Measurements from ENCODE around the gene APCDD1. TPM values are rescaled to one million over a fixed set of nuclear protein-coding genes. Genes with fewer than 3 reads are reported as not detected.

The APCDD1 gene
- total and polyA plus RNA-seq, 2 donors (not counting 1 experiment from before 2014, with no cell fraction given): 15.3 to 17.3 TPM

DNA sequence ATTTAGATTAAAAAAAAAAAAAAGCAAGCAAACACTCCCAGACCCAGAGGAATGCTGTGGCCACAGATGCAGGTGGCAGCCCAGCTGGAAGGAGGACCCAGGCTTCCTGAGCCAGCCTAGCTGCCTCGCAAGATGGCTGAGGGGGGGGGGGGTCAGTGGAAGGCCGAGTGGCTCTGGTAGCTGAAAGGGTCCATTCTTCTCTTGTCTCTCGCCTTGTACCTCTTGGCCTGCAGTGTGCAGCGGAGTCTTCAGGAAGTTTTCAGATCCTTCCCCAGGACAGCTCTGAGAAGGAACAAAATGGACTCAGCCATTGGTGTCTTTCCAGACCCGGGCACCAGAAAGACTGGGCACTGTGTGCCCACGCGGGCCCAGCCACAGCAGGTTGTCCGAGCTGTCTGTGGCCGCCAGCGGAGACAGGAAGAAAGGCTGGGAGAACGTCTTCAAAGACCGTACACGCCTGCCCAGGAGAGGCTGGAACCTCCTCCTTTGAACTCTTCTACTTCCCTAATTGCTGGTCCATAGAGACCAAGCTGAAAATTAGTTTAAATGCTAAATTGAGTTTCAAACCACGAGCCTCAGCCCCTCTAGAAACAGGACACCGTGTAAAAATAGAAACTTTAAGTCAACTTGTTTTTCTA lies 21.3 kb downstream of the APCDD1 start:
- no peaks in the 10 kb centered on the region for H3K9me3 ChIP-seq (ENCODE audit: control insufficient read depth, insufficient read depth, low read depth, low read length)
- peak overlapping the region; percentile 51 for H3K4me2 ChIP-seq (ENCODE audit: extremely low read depth, insufficient read depth, low read length)
- no peaks in the 10 kb centered on the region for H3K27me3 ChIP-seq (ENCODE audit: control insufficient read depth, insufficient read depth, low read length)
- H3K4me1 ChIP-seq (ENCODE audit: control insufficient read depth, extremely low read depth, insufficient read depth, low read length): no peaks in the 10 kb centered on the region
- no peak overlapping the region for H3K9ac ChIP-seq (ENCODE audit: insufficient read depth, low read length)
- H3K4me3 ChIP-seq (replicated peaks in 1 of 4; ENCODE audit: control extremely low read depth in 1 of 4, insufficient read depth in 1 of 4, low read depth in 3 of 4, low read length in 4 of 4): no peak overlapping the region
- no peaks in the 10 kb centered on the region for H4K20me1 ChIP-seq (ENCODE audit: control insufficient read depth, extremely low read depth, insufficient read depth, low read length)
- H3K27ac ChIP-seq (ENCODE audit: insufficient read depth, low read length): no peak overlapping the region
- no peak for DNase-seq (ENCODE audit: low read depth in 2 of 2)
- no peaks in the 10 kb centered on the region for H3K79me2 ChIP-seq (ENCODE audit: control insufficient read depth, insufficient read depth, low read length)
- no peaks in the 10 kb centered on the region for H3K36me3 ChIP-seq (ENCODE audit: control insufficient read depth, insufficient read depth, low read length)
- no peak for TF ChIP-seq EZH2 (IDR thresholded peaks at IDR 0.05; ENCODE audit: low read length, missing control alignments)
- TF ChIP-seq, protein P1, sequence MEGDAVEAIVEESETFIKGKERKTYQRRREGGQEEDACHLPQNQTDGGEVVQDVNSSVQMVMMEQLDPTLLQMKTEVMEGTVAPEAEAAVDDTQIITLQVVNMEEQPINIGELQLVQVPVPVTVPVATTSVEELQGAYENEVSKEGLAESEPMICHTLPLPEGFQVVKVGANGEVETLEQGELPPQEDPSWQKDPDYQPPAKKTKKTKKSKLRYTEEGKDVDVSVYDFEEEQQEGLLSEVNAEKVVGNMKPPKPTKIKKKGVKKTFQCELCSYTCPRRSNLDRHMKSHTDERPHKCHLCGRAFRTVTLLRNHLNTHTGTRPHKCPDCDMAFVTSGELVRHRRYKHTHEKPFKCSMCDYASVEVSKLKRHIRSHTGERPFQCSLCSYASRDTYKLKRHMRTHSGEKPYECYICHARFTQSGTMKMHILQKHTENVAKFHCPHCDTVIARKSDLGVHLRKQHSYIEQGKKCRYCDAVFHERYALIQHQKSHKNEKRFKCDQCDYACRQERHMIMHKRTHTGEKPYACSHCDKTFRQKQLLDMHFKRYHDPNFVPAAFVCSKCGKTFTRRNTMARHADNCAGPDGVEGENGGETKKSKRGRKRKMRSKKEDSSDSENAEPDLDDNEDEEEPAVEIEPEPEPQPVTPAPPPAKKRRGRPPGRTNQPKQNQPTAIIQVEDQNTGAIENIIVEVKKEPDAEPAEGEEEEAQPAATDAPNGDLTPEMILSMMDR (conservative IDR thresholded peaks at IDR 0.05 in 1 of 2, IDR thresholded peaks at IDR 0.05 in 1 of 2; ENCODE audit: low read depth in 1 of 2, low read length in 2 of 2): no peak
- no peak overlapping the region for H2AFZ ChIP-seq (ENCODE audit: low read length)

DNA sequence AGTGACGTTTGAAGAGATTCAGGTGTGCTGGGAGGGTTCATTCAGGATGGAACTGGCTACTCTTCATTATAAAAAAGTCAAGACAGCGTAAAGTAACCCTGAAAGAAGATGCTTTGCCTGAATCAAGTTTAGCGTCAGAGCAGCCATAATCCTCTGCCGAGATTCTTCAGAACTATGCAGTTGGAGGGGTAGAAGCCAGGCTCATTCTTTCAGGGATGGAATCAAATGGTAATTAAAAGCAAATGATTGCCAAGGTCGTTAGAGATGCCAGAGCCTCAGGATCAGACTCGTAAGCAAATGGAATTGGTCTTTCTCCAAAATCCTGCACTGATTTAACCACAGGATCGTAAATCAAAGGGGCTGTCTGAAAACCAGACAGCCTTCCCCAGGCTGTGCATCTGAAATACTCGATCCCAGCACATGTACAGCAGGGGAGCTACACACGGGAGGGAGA lies 21.9 kb downstream of the APCDD1 start:
- Histone ChIP-seq H3K4me2 (ENCODE audit: extremely low read depth, insufficient read depth, low read length) (peak overlapping the region; percentile 51), H3K36me3 (ENCODE audit: control insufficient read depth, insufficient read depth, low read length) (no peaks in the 10 kb centered on the region), H3K4me3 (replicated peaks in 1 of 4; ENCODE audit: control extremely low read depth in 1 of 4, insufficient read depth in 1 of 4, low read depth in 3 of 4, low read length in 4 of 4) (no peak overlapping the region), H4K20me1 (ENCODE audit: control insufficient read depth, extremely low read depth, insufficient read depth, low read length) (no peaks in the 10 kb centered on the region), H3K27me3 (ENCODE audit: control insufficient read depth, insufficient read depth, low read length) (no peaks in the 10 kb centered on the region), H3K79me2 (ENCODE audit: control insufficient read depth, insufficient read depth, low read length) (no peaks in the 10 kb centered on the region), H3K9me3 (ENCODE audit: control insufficient read depth, insufficient read depth, low read depth, low read length) (no peaks in the 10 kb centered on the region), H3K9ac (ENCODE audit: insufficient read depth, low read length) (no peak overlapping the region), H2AFZ (ENCODE audit: low read length) (no peak overlapping the region), H3K4me1 (ENCODE audit: control insufficient read depth, extremely low read depth, insufficient read depth, low read length) (no peaks in the 10 kb centered on the region), H3K27ac (ENCODE audit: insufficient read depth, low read length) (no peak overlapping the region)
- TF ChIP-seq EZH2 (IDR thresholded peaks at IDR 0.05; ENCODE audit: low read length, missing control alignments): no peak
- TF ChIP-seq, protein P1 (conservative IDR thresholded peaks at IDR 0.05 in 1 of 2, IDR thresholded peaks at IDR 0.05 in 1 of 2; ENCODE audit: low read depth in 1 of 2, low read length in 2 of 2): no peak
- DNase-seq (ENCODE audit: low read depth in 2 of 2): peak; percentile 64 to 83

DNA sequence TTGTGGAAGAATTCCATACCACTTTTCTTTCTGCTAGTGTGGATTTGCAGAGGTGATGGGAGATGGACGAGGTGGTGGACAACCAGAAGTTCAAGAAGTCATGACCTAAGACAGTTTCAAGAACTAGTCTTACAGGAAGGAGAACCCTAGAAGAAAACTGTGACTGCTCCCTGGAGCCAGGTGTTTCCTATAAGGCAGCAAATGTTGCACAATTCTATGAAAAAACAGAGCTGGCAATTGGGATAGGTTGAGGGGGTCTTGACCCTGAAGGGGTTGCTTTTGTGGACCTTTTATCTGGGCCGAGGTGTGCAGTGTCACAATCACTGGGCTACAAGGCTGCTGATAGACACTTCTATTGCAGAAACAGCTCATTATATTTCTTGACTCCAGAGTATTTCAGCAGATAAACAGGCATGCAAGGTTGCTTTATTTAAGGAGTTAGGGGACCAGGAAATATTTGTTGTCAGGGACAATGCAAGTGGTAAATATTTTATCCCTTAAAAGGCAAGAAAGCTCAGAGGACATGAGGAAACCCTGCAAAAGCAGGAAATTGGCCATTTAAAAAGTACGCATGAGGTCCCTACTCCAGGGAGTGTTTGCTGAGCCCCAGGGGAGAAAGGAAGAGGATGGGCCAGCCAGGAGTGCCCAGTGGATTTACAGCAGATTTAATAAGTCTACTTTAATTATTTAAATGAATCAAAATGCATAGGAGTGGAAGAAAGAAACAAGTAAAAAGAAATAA lies 22.9 kb downstream of the APCDD1 start:
- Histone ChIP-seq H3K36me3 (ENCODE audit: control insufficient read depth, insufficient read depth, low read length) (no peaks in the 10 kb centered on the region), H3K4me2 (ENCODE audit: extremely low read depth, insufficient read depth, low read length) (no peak overlapping the region), H3K79me2 (ENCODE audit: control insufficient read depth, insufficient read depth, low read length) (no peaks in the 10 kb centered on the region), H3K4me1 (ENCODE audit: control insufficient read depth, extremely low read depth, insufficient read depth, low read length) (no peaks in the 10 kb centered on the region), H3K27ac (ENCODE audit: insufficient read depth, low read length) (no peak overlapping the region), H3K4me3 (replicated peaks in 1 of 4; ENCODE audit: control extremely low read depth in 1 of 4, insufficient read depth in 1 of 4, low read depth in 3 of 4, low read length in 4 of 4) (no peak overlapping the region), H3K9ac (ENCODE audit: insufficient read depth, low read length) (no peak overlapping the region), H3K9me3 (ENCODE audit: control insufficient read depth, insufficient read depth, low read depth, low read length) (no peaks in the 10 kb centered on the region), H3K27me3 (ENCODE audit: control insufficient read depth, insufficient read depth, low read length) (no peaks in the 10 kb centered on the region), H4K20me1 (ENCODE audit: control insufficient read depth, extremely low read depth, insufficient read depth, low read length) (no peaks in the 10 kb centered on the region), H2AFZ (ENCODE audit: low read length) (no peak overlapping the region)
- TF ChIP-seq, protein P1 (conservative IDR thresholded peaks at IDR 0.05 in 1 of 2, IDR thresholded peaks at IDR 0.05 in 1 of 2; ENCODE audit: low read depth in 1 of 2, low read length in 2 of 2): no peak
- TF ChIP-seq EZH2 (IDR thresholded peaks at IDR 0.05; ENCODE audit: low read length, missing control alignments): no peak
- no peak for DNase-seq (ENCODE audit: low read depth in 2 of 2)
